OCI-LY1 (cell line): ENCODE measurements around the gene UNC5B.

ENCODE experiments used
- H2AFZ ChIP-seq: fragments of 200-600 bp; sonication (generic), shearing (Covaris generic); 2 replicates; pipeline ENCODE4 v1.6.0; 2014; ENCODE audit warnings: antibody characterized with exemption, mild to moderate bottlenecking, low read length
- H3F3A ChIP-seq: fragments of 200-600 bp; sonication (generic), shearing (Covaris generic); 2 replicates; pipeline ENCODE4 v1.6.0; 2014; ENCODE audit warnings: mild to moderate bottlenecking, antibody characterized with exemption, low read length, moderate library complexity; ENCODE audit not compliant: insufficient read depth
- H3K27ac ChIP-seq: fragments of 200-600 bp; sonication (generic); 2 replicates; pipeline ENCODE4 v1.5.1; 2014; ENCODE audit warnings: low read length, mixed run types, mild to moderate bottlenecking, low read depth; ENCODE audit not compliant: poor library complexity, severe bottlenecking
- H3K27me3 ChIP-seq: fragments of 200-600 bp; sonication (generic); 2 replicates; pipeline ENCODE4 v1.6.0; 2014; ENCODE audit warnings: antibody characterized with exemption, mild to moderate bottlenecking, low read length, moderate library complexity; ENCODE audit not compliant: insufficient read depth
- H3K36me3 ChIP-seq: fragments of 200-600 bp; sonication (generic); 2 replicates; pipeline ENCODE4 v1.6.1; 2014; ENCODE audit warnings: mild to moderate bottlenecking, antibody characterized with exemption, low read length, moderate library complexity, mixed read lengths; ENCODE audit not compliant: insufficient read depth
- H3K4me1 ChIP-seq: fragments of 200-600 bp; sonication (generic); 2 replicates; pipeline ENCODE4 v1.5.1; 2014; ENCODE audit warnings: mild to moderate bottlenecking, low read length, moderate library complexity; ENCODE audit not compliant: insufficient read depth, severe bottlenecking
- H3K4me2 ChIP-seq: fragments of 200-600 bp; sonication (generic), shearing (Covaris generic); 2 replicates; pipeline ENCODE4 v1.6.1; 2014; ENCODE audit warnings: low read length
- H3K4me3 ChIP-seq: fragments of 200-600 bp; sonication (generic); 2 replicates; pipeline ENCODE4 v1.5.1; 2014; ENCODE audit warnings: low read length, low read depth, mild to moderate bottlenecking, mixed read lengths; ENCODE audit not compliant: poor library complexity, severe bottlenecking
- H3K79me2 ChIP-seq: fragments of 200-600 bp; shearing (Covaris generic); 2 replicates; pipeline ENCODE4 v1.6.1; 2016; ENCODE audit warnings: mixed run types, low read length, mixed read lengths; ENCODE audit not compliant: insufficient read depth
- H3K9ac ChIP-seq: fragments of 200-600 bp; sonication (generic), shearing (Covaris generic); 2 replicates; pipeline ENCODE4 v1.6.1; 2014; ENCODE audit warnings: mild to moderate bottlenecking, low read length, mixed read lengths
- H3K9me2 ChIP-seq: fragments of 200-600 bp; sonication (generic), shearing (Covaris generic); 2 replicates; pipeline ENCODE4 v1.6.1; 2014; ENCODE audit warnings: low read depth, mild to moderate bottlenecking, low read length, mixed read lengths
- H3K9me3 ChIP-seq: fragments of 200-600 bp; shearing (Covaris generic); 2 replicates; pipeline ENCODE4 v1.6.1; 2014; ENCODE audit warnings: low read length, mixed read lengths
- H4K20me1 ChIP-seq: fragments of 200-600 bp; sonication (generic), shearing (Covaris generic); 2 replicates; pipeline ENCODE4 v1.6.0; 2016; ENCODE audit warnings: mild to moderate bottlenecking, low read length; ENCODE audit not compliant: insufficient read depth
- EZH2 ChIP-seq: fragments of 200-600 bp; sonication (generic), shearing (Covaris generic); IDR thresholded peaks from 2 replicates; pipeline ENCODE4 v1.8.0; 2017; ENCODE audit warnings: borderline replicate concordance, mixed run types, mild to moderate bottlenecking, antibody characterized with exemption, low read length, moderate library complexity, mixed read lengths
- TF ChIP-seq, protein P1 (sequence below): fragments of 200-600 bp; sonication (generic), shearing (Covaris generic); IDR thresholded peaks from 2 replicates; pipeline ENCODE4 v1.5.1; 2017; ENCODE audit warnings: mild to moderate bottlenecking, antibody characterized with exemption, low read length, moderate library complexity, mixed read lengths

UNC5B gene

DNA sequence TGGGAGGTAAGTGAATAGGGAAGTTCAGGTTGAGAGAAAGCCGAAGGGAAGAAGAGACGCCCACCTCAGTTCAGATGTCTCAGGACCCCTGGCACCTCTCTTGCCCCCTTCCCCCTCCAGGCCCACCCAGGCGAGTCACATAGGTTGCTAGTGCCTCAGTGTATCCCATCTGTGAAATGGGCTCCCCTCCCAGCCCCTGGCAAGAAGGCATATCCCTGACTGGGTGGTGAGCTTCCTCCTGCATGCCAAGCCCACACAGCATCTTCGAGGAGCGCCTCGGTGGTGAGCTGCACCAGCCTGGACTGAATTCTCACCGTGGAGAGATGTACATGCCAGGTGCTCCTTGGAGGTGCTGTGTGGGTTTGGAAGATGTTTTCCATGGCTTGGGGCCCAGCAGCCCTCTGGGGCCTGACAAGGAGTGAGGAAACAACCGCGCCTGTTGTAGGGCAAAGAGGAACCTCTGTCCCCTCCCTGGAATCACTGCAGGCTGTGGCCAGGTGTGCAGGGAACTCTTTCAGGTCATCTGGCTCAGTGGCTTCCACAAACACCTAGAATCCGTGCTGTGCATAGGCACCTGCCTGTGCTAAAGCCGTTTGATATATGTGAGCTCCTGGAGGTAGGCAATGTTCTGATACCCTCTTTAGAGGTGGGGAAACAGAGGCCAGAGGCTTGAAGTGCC is 45.1 kb downstream of the UNC5B start:
- H3K4me2 ChIP-seq = no peak overlapping the region
- no peaks in the 10 kb centered on the region for H3K9me3 ChIP-seq
- no peak overlapping the region for H3K9ac ChIP-seq
- TF ChIP-seq EZH2 = no peak
- TF ChIP-seq, protein P1, sequence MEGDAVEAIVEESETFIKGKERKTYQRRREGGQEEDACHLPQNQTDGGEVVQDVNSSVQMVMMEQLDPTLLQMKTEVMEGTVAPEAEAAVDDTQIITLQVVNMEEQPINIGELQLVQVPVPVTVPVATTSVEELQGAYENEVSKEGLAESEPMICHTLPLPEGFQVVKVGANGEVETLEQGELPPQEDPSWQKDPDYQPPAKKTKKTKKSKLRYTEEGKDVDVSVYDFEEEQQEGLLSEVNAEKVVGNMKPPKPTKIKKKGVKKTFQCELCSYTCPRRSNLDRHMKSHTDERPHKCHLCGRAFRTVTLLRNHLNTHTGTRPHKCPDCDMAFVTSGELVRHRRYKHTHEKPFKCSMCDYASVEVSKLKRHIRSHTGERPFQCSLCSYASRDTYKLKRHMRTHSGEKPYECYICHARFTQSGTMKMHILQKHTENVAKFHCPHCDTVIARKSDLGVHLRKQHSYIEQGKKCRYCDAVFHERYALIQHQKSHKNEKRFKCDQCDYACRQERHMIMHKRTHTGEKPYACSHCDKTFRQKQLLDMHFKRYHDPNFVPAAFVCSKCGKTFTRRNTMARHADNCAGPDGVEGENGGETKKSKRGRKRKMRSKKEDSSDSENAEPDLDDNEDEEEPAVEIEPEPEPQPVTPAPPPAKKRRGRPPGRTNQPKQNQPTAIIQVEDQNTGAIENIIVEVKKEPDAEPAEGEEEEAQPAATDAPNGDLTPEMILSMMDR = no peak
- H3K79me2 ChIP-seq = no peaks in the 10 kb centered on the region
- no peaks in the 10 kb centered on the region for H3K9me2 ChIP-seq
- no peaks in the 10 kb centered on the region for H4K20me1 ChIP-seq
- H2AFZ ChIP-seq = no peak overlapping the region
- H3K27me3 ChIP-seq = 0 out of 2 replicates have a peak, but pooled peaks cover 2% of the 10 kb centered on the region
- no peaks in the 10 kb centered on the region for H3F3A ChIP-seq
- no peaks in the 10 kb centered on the region for H3K4me1 ChIP-seq
- no peak overlapping the region for H3K4me3 ChIP-seq
- no peaks in the 10 kb centered on the region for H3K36me3 ChIP-seq
- H3K27ac ChIP-seq = no peak overlapping the region

DNA sequence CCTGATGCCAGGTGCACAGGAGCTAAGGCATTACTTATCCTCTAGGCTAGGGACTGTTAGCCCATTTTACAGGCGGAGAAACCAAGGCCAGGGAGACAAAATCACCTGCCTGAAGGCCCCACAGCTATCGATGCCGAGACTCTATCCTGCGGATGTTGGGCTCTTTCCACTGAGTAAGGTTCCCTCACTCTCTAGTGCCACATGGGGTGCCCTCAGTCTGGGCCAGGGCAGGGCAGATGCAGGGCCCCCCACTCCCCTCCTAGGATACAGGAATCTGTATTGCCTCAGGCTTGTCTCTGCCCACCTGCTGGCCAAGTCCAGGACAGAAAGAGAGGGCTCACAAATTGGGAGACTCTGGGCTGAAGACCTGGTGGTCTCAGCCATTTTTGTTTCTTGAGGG is 45.7 kb downstream of the UNC5B start:
- Histone ChIP-seq H3K9me3 (no peaks in the 10 kb centered on the region), H2AFZ (no peak overlapping the region), H4K20me1 (no peaks in the 10 kb centered on the region), H3K27ac (no peak overlapping the region), H3K79me2 (no peaks in the 10 kb centered on the region), H3K9ac (no peak overlapping the region), H3K4me1 (no peaks in the 10 kb centered on the region), H3K27me3 (0 out of 2 replicates have a peak, but pooled peaks cover 2% of the 10 kb centered on the region), H3K9me2 (no peaks in the 10 kb centered on the region), H3F3A (no peaks in the 10 kb centered on the region), H3K4me2 (no peak overlapping the region), H3K36me3 (no peaks in the 10 kb centered on the region), H3K4me3 (no peak overlapping the region)
- no peak for TF ChIP-seq EZH2
- TF ChIP-seq, protein P1 = no peak

DNA sequence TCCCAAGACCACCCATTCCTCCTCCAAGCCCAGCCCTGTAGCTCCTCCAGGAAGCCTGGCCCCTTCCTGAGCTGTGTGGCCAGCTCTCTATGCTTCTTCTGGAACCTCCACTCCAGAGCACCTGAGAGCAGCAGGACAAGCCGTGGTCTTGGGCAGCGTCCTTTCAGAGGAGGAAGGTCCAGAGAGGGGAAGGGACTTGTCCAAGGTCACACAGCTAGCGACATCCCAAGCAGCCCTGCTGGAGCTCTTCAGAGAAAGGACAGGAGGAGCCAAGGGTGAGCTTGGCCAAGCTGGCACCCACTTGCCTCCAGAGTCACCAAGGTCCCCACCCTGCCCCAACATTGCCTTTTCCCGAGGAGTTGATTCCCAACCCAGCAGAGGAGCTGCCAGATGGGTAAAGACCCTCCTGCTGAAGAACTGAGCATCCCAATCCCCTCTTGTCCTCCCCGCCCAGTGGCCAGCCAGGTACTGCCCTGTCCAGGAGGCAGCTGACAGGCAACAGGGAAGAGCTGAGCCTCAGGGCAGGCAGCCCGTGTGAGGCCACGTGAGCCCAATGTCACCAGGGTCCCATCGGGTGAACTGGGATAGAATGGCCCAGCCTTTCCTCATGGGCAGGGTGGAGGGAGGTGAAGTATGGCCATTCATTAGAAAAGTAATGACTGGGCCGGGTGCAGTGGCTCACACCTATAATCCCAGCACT is 46.2 kb downstream of the UNC5B start:
- no peaks in the 10 kb centered on the region for H3K4me1 ChIP-seq

More for the DNA sequence above, 46.2 kb downstream of the UNC5B start:
- Histone ChIP-seq H3K9ac (no peak overlapping the region), H3K36me3 (no peaks in the 10 kb centered on the region), H3K4me2 (no peak overlapping the region), H3K27me3 (no peaks in the 10 kb centered on the region), H4K20me1 (no peaks in the 10 kb centered on the region), H3K4me3 (no peak overlapping the region), H3K27ac (no peak overlapping the region), H3K9me2 (no peaks in the 10 kb centered on the region), H2AFZ (no peak overlapping the region), H3K79me2 (no peaks in the 10 kb centered on the region), H3K9me3 (no peaks in the 10 kb centered on the region), H3F3A (no peaks in the 10 kb centered on the region)
- TF ChIP-seq, protein P1 = no peak
- no peak for TF ChIP-seq EZH2
